GM12891 (cell line): ENCODE data around the gene WDR48.

Experiments
- POLR2A ChIP-seq: IDR thresholded peaks from 2 replicates; pipeline ENCODE4 v1.6.1; 2011; ENCODE audit warnings: low read depth, low read length, control low read depth
- POLR2AphosphoS5 ChIP-seq: IDR thresholded peaks from 2 replicates; pipeline ENCODE4 v1.6.1; 2011; ENCODE audit warnings: low read depth, low read length, control low read depth
- POU2F2 ChIP-seq: IDR thresholded peaks from 2 replicates; pipeline ENCODE4 v1.6.1; 2011; ENCODE audit warnings: low read depth, mild to moderate bottlenecking, control low read depth, low read length, moderate library complexity
- SPI1 ChIP-seq: IDR thresholded peaks from 2 replicates; pipeline ENCODE4 v1.6.1; 2011; ENCODE audit warnings: low read depth, low read length, control low read depth
- TAF1 ChIP-seq: IDR thresholded peaks from 2 replicates; pipeline ENCODE4 v1.6.1; 2011; ENCODE audit warnings: low read depth, low read length, control low read depth

- TF ChIP-seq POLR2A (peak; percentile 11), SPI1 (no peak), POLR2AphosphoS5 (peak; percentile 63), TAF1 (no peak), POU2F2 (no peak; the same call in 1 of the 2 replicates)
Measured at GRCh38 chr3:39141171-39141995, 89.6 kb downstream of the WDR48 start.
